Measurements from ENCODE around the gene IKZF3.

DNA sequence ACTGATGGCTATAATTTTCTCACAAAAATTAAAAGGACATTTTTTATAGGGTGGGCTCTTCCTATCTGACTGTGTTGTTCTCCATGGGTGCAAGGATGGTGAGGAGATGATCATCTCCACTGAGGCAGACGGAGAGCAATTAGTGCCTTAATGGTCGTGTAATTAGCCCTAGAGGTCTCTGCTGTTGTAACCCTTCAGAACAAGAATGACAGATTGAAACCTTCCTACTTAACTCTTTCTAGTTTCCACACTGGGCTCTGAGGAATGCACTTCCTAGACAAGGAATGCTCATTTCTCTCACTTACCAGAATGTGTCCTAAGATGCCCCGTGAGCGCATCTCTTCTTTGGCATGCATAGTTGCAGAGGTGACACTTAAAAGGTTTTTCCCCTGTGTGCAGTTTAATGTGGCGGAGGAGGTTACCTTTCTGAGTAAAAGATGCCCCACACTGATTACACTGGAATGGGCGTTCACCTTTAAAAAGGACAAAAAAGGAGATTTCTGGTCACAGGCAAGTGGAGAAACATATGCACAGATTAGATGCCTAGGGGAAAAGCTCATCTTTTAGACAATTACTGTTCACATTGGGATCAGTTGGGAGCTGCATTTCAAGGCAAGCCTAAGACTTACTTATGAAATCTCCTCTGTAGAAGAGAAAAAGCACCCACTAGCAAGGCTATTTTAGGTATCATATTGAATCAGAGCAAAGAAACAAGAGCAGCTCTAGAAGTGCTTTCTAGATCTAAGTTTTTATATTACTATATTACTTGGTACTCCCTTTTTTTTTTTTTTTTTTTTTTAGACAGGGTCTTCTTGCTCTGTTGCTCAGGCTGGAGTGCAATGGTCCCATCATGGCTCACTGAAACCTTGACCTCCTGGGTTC is 72.8 kb downstream of the IKZF3 start:
- TF ChIP-seq, protein P1, sequence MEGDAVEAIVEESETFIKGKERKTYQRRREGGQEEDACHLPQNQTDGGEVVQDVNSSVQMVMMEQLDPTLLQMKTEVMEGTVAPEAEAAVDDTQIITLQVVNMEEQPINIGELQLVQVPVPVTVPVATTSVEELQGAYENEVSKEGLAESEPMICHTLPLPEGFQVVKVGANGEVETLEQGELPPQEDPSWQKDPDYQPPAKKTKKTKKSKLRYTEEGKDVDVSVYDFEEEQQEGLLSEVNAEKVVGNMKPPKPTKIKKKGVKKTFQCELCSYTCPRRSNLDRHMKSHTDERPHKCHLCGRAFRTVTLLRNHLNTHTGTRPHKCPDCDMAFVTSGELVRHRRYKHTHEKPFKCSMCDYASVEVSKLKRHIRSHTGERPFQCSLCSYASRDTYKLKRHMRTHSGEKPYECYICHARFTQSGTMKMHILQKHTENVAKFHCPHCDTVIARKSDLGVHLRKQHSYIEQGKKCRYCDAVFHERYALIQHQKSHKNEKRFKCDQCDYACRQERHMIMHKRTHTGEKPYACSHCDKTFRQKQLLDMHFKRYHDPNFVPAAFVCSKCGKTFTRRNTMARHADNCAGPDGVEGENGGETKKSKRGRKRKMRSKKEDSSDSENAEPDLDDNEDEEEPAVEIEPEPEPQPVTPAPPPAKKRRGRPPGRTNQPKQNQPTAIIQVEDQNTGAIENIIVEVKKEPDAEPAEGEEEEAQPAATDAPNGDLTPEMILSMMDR (IDR thresholded peaks at IDR 0.05) = no peak
- no peak for TF ChIP-seq POLR2A (IDR thresholded peaks at IDR 0.05)
- no peak for TF ChIP-seq POLR2AphosphoS5 (IDR thresholded peaks at IDR 0.05)
- no peak for TF ChIP-seq EP300 (IDR thresholded peaks at IDR 0.05)
